ENCODE measurements around the gene FAT1. TPM values are rescaled to one million over a fixed set of nuclear protein-coding genes. Genes with fewer than 3 reads are reported as not detected.

Gene FAT1
- total and polyA plus RNA-seq, 2 donors (not counting 1 experiment from before 2014, with no cell fraction given) = 151 to 729 TPM

DNA sequence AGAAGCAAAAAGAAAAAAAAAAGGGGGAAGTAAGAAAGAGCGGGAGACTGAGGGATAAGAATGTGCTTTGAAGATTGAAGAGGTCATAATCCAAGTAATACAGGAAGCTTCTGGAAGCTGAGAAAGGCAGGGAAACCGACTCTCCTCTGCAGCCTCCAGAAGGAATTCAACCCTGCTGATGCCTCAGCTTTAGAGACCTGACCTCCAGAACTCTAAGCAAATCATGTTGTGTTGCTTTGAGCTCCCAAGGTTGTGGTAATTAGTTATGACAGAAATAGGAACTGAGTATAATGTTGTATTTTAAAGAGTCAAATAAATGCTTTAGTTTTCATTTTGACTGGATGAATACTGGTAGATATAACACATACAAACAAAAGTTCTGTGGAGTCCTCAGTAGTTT, 48.0 kb upstream of the FAT1 start:
- H3K27me3 ChIP-seq (ENCODE audit: control insufficient read depth, insufficient read depth, low read length) = no peaks in the 10 kb centered on the region
- no peaks in the 10 kb centered on the region for H3K9me3 ChIP-seq (ENCODE audit: control insufficient read depth, insufficient read depth, low read depth, low read length)
- no peaks in the 10 kb centered on the region for H3K79me2 ChIP-seq (ENCODE audit: control insufficient read depth, insufficient read depth, low read length)
- H2AFZ ChIP-seq (ENCODE audit: low read length) = peak overlapping the region; percentile 49
- H3K4me3 ChIP-seq (replicated peaks in 1 of 4; ENCODE audit: control extremely low read depth in 1 of 4, insufficient read depth in 1 of 4, low read depth in 3 of 4, low read length in 4 of 4) = no peak overlapping the region
- H3K36me3 ChIP-seq (ENCODE audit: control insufficient read depth, insufficient read depth, low read length) = no peaks in the 10 kb centered on the region
- H3K27ac ChIP-seq (ENCODE audit: insufficient read depth, low read length) = peak overlapping the region; percentile 11
- H3K4me1 ChIP-seq (ENCODE audit: control insufficient read depth, extremely low read depth, insufficient read depth, low read length) = peaks cover 13% of the 10 kb centered on the region
- peak in 1 of 2 donors; percentile 20 for DNase-seq (ENCODE audit: low read depth in 2 of 2)
- no peak overlapping the region for H3K9ac ChIP-seq (ENCODE audit: insufficient read depth, low read length)
- H4K20me1 ChIP-seq (ENCODE audit: control insufficient read depth, extremely low read depth, insufficient read depth, low read length) = no peaks in the 10 kb centered on the region
- H3K4me2 ChIP-seq (ENCODE audit: extremely low read depth, insufficient read depth, low read length) = peak overlapping the region; percentile 38
- TF ChIP-seq CTCF (conservative IDR thresholded peaks at IDR 0.05 in 1 of 2, IDR thresholded peaks at IDR 0.05 in 1 of 2; ENCODE audit: low read depth in 1 of 2, low read length in 2 of 2) (no peak), EZH2 (IDR thresholded peaks at IDR 0.05; ENCODE audit: low read length, missing control alignments) (no peak)

DNA sequence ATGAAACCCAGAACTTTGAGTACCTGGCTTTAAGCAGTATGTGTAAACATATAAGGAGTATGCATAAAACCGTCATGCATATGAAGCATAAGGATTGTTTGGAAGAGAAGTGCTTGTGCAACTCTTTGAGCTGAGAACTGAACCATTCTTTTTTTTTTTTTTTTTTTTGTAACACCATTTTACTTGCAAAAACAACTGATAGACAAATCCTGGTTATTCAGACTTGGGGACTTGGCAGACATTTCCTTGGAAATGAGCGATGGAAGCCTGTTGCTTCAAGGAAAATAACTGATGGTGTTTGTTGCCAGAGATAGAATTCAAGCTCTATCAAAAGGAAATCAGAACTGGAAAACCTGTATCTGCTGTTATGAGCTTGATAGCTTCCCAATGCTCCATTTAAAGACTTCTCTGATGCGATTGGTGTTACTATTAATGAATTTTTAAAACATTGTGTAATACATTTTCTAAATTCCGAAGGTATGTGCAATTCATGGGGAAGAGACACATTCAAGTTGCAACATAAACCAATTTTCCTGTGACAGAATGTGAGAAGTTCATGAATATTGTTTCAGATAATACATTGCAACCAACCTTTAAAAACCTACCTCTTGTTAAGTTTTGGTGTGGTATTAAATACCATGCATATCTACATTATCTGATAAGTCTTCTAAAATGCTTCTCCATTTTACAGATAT, 47.0 kb upstream of the FAT1 start:
- H3K9me3 ChIP-seq (ENCODE audit: control insufficient read depth, insufficient read depth, low read depth, low read length) = no peaks in the 10 kb centered on the region
- H3K27ac ChIP-seq (ENCODE audit: insufficient read depth, low read length) = peak overlapping the region; percentile 26
- H3K4me1 ChIP-seq (ENCODE audit: control insufficient read depth, extremely low read depth, insufficient read depth, low read length) = peaks cover 13% of the 10 kb centered on the region
- no peaks in the 10 kb centered on the region for H3K36me3 ChIP-seq (ENCODE audit: control insufficient read depth, insufficient read depth, low read length)
- TF ChIP-seq EZH2 (IDR thresholded peaks at IDR 0.05; ENCODE audit: low read length, missing control alignments) (no peak), CTCF (conservative IDR thresholded peaks at IDR 0.05 in 1 of 2, IDR thresholded peaks at IDR 0.05 in 1 of 2; ENCODE audit: low read depth in 1 of 2, low read length in 2 of 2) (no peak)
- peak overlapping the region; percentile 37 for H3K4me2 ChIP-seq (ENCODE audit: extremely low read depth, insufficient read depth, low read length)
- H4K20me1 ChIP-seq (ENCODE audit: control insufficient read depth, extremely low read depth, insufficient read depth, low read length) = no peaks in the 10 kb centered on the region
- DNase-seq (ENCODE audit: low read depth in 2 of 2) = peak; percentile 70 to 85
- no peaks in the 10 kb centered on the region for H3K27me3 ChIP-seq (ENCODE audit: control insufficient read depth, insufficient read depth, low read length)
- H3K4me3 ChIP-seq (replicated peaks in 1 of 4; ENCODE audit: control extremely low read depth in 1 of 4, insufficient read depth in 1 of 4, low read depth in 3 of 4, low read length in 4 of 4) = no peak overlapping the region
- no peak overlapping the region for H2AFZ ChIP-seq (ENCODE audit: low read length)
- no peak overlapping the region for H3K9ac ChIP-seq (ENCODE audit: insufficient read depth, low read length)
- H3K79me2 ChIP-seq (ENCODE audit: control insufficient read depth, insufficient read depth, low read length) = no peaks in the 10 kb centered on the region

DNA sequence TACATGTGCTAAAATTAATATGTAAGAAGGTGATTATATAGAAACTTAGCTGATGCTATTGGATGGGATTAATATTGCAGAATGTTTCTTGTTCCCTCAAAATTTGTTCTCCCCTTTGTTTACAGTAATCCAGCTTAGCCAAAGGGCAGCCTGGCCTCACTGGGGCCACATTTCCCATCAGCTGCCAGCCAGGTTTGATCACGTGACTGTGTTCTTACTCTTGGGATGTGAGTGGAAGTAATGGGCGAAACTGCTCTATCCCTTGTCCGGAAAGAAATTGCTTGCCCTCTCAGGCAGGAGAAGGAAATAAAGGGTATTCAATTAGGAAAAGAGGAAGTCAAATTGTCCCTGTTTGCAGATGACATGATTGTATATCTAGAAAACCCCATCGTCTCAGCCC, 44.1 kb upstream of the FAT1 start:
- no peak overlapping the region for H3K9ac ChIP-seq (ENCODE audit: insufficient read depth, low read length)
- H3K27ac ChIP-seq (ENCODE audit: insufficient read depth, low read length) = no peak overlapping the region
- no peaks in the 10 kb centered on the region for H3K79me2 ChIP-seq (ENCODE audit: control insufficient read depth, insufficient read depth, low read length)
- no peak overlapping the region for H2AFZ ChIP-seq (ENCODE audit: low read length)
- H3K4me1 ChIP-seq (ENCODE audit: control insufficient read depth, extremely low read depth, insufficient read depth, low read length) = peaks cover 15% of the 10 kb centered on the region
- no peak overlapping the region for H3K4me2 ChIP-seq (ENCODE audit: extremely low read depth, insufficient read depth, low read length)
- no peak for TF ChIP-seq EZH2 (IDR thresholded peaks at IDR 0.05; ENCODE audit: low read length, missing control alignments)
- TF ChIP-seq CTCF (conservative IDR thresholded peaks at IDR 0.05 in 1 of 2, IDR thresholded peaks at IDR 0.05 in 1 of 2; ENCODE audit: low read depth in 1 of 2, low read length in 2 of 2) = no peak
- H3K27me3 ChIP-seq (ENCODE audit: control insufficient read depth, insufficient read depth, low read length) = no peaks in the 10 kb centered on the region
- H3K36me3 ChIP-seq (ENCODE audit: control insufficient read depth, insufficient read depth, low read length) = no peaks in the 10 kb centered on the region
- no peak overlapping the region for H3K4me3 ChIP-seq (replicated peaks in 1 of 4; ENCODE audit: control extremely low read depth in 1 of 4, insufficient read depth in 1 of 4, low read depth in 3 of 4, low read length in 4 of 4)
- no peaks in the 10 kb centered on the region for H4K20me1 ChIP-seq (ENCODE audit: control insufficient read depth, extremely low read depth, insufficient read depth, low read length)
- no peaks in the 10 kb centered on the region for H3K9me3 ChIP-seq (ENCODE audit: control insufficient read depth, insufficient read depth, low read depth, low read length)
- no peak for DNase-seq (ENCODE audit: low read depth in 2 of 2)

Measured in fibroblast of lung (primary cell).